Nephron progenitor cell (in vitro differentiated cells): ENCODE data around the gene SFXN3.
A peak's percentile ranks its signal among the peaks of the same experiment; 100 is the strongest.

Experiments used
- DNase-seq: peaks from one replicate; pipeline ENCODE4 v3.0.0; 2021
- H3K27ac Mint-ChIP-seq: 2 replicates; pipeline ENCODE4 v1.8.0; 2021; ENCODE audit warnings: mild to moderate bottlenecking, moderate library complexity, mixed read lengths
- H3K27me3 Mint-ChIP-seq: 2 replicates; pipeline ENCODE4 v1.8.0; 2021; ENCODE audit warnings: mild to moderate bottlenecking, low read depth, mixed read lengths; ENCODE audit not compliant: poor library complexity
- H3K36me3 Mint-ChIP-seq: 2 replicates; pipeline ENCODE4 v1.8.0; 2021; ENCODE audit warnings: low read depth, mixed read lengths
- H3K4me1 Mint-ChIP-seq: 2 replicates; pipeline ENCODE4 v1.8.0; 2021; ENCODE audit warnings: mixed read lengths
- H3K4me3 Mint-ChIP-seq: 2 replicates; pipeline ENCODE4 v1.8.0; 2021; ENCODE audit warnings: mild to moderate bottlenecking, moderate library complexity, mixed read lengths
- H3K9me3 Mint-ChIP-seq: 2 replicates; pipeline ENCODE4 v1.8.0; 2021; ENCODE audit warnings: mild to moderate bottlenecking, moderate library complexity, mixed read lengths
- TF ChIP-seq, protein P1 (sequence below): fragments of 200-600 bp; sonication (generic); IDR thresholded peaks from 2 replicates; pipeline ENCODE4 v1.5.0; 2021; ENCODE audit warnings: antibody characterized with exemption

Gene SFXN3

DNA sequence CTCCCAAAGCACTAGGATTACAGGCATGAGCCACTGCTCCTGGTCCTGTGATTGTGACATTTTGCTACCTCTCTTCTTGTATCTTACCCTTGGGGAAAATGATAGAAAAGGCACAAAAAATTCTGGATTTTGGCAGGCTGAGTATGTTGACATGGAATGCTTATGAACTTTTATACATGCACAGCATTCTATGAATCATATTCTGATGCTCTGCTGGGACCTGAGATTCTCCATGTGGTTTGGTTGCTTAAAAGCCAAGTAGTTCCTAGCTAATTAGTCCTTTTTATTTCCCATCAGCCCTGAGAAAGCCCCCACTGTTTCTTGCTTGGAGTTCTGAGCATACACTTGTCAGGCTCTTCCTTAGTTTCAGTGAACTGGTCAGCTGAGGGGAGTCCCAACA is 22.5 kb downstream of the SFXN3 start:
- TF ChIP-seq, protein P1, sequence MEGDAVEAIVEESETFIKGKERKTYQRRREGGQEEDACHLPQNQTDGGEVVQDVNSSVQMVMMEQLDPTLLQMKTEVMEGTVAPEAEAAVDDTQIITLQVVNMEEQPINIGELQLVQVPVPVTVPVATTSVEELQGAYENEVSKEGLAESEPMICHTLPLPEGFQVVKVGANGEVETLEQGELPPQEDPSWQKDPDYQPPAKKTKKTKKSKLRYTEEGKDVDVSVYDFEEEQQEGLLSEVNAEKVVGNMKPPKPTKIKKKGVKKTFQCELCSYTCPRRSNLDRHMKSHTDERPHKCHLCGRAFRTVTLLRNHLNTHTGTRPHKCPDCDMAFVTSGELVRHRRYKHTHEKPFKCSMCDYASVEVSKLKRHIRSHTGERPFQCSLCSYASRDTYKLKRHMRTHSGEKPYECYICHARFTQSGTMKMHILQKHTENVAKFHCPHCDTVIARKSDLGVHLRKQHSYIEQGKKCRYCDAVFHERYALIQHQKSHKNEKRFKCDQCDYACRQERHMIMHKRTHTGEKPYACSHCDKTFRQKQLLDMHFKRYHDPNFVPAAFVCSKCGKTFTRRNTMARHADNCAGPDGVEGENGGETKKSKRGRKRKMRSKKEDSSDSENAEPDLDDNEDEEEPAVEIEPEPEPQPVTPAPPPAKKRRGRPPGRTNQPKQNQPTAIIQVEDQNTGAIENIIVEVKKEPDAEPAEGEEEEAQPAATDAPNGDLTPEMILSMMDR: no peak
- peaks cover 19% of the 10 kb centered on the region for H3K4me1 Mint-ChIP-seq

DNA sequence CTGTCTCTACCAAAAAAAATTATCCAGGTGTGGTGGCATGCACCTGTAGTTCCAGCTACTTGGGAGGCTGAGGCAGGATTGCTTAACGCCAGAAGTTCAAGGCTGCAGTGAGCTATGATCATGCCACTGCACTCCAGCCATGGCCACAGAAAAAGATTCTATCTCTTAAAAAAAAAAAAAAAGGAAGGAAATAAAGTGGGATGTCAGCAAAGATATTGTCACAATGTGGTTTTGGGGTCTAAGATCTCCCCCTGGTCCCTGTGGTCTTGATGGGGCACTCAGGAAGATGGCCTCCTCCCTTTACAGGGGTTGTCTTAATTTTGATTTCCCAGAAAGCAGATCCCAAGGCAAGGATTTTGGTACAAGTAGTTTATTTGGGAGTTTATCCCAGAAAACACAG is 23.3 kb downstream of the SFXN3 start:
- H3K27ac Mint-ChIP-seq: no peak overlapping the region
- TF ChIP-seq, protein P1: no peak
- no peak for DNase-seq
- H3K36me3 Mint-ChIP-seq: peaks cover 10% of the 10 kb centered on the region
- peaks cover 48% of the 10 kb centered on the region for H3K27me3 Mint-ChIP-seq
- no peak overlapping the region for H3K4me3 Mint-ChIP-seq
- peaks cover 16% of the 10 kb centered on the region for H3K4me1 Mint-ChIP-seq
- no peaks in the 10 kb centered on the region for H3K9me3 Mint-ChIP-seq

More for the DNA sequence above, 22.5 kb downstream of the SFXN3 start:
- peaks cover 10% of the 10 kb centered on the region for H3K36me3 Mint-ChIP-seq
- peak overlapping the region; percentile 31 for H3K27ac Mint-ChIP-seq
- peaks cover 53% of the 10 kb centered on the region for H3K27me3 Mint-ChIP-seq
- no peak overlapping the region for H3K4me3 Mint-ChIP-seq
- DNase-seq: no peak
- H3K9me3 Mint-ChIP-seq: no peaks in the 10 kb centered on the region

DNA sequence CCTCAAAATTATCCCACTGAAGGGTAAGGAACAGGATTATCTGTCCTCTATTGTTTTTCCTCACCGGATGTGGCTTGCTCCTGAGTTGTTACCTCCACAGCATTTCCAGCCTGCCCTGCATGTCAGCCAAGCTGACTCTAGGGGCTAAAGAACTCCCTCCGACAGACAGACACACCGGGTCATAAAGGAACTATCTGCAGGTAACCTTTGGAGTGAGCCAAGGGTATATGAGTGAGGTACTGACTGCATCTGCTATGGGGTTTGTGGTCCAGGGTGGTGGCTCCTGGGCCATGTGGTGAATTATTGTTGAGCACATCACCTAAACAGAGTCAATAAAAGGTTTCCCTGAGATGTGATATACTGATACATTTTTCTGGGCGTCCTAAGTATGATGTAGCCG is 23.8 kb downstream of the SFXN3 start:
- no peaks in the 10 kb centered on the region for H3K9me3 Mint-ChIP-seq
- H3K4me1 Mint-ChIP-seq: peaks cover 21% of the 10 kb centered on the region
- no peak overlapping the region for H3K27ac Mint-ChIP-seq
- DNase-seq: no peak
- no peak overlapping the region for H3K4me3 Mint-ChIP-seq
- H3K36me3 Mint-ChIP-seq: peaks cover 10% of the 10 kb centered on the region
- TF ChIP-seq, protein P1: no peak
- H3K27me3 Mint-ChIP-seq: peaks cover 46% of the 10 kb centered on the region

DNA sequence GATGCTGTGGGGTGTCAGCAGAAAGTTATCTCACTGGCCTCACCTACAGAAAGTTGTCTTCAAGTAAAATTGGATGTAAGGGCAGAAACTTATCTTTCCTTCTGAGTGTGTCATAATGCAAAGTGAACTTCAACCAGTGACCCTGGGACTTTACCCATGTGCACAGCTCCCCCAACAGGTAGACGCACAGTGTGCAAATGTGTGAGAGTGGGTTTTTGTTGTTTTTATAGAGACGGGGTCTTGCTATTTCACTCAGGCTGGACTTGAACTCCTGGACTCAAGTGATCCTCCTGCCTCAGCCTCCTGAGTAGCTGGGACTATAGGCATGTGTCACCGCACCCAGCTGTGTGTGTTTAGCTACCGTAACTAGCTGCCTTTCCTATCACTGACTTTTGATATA is 24.4 kb downstream of the SFXN3 start:
- Mint-ChIP-seq H3K27me3 (peaks cover 41% of the 10 kb centered on the region), H3K36me3 (peaks cover 10% of the 10 kb centered on the region), H3K4me1 (peaks cover 24% of the 10 kb centered on the region), H3K9me3 (no peaks in the 10 kb centered on the region), H3K27ac (no peak overlapping the region), H3K4me3 (no peak overlapping the region)
- no peak for DNase-seq
- TF ChIP-seq, protein P1: no peak

DNA sequence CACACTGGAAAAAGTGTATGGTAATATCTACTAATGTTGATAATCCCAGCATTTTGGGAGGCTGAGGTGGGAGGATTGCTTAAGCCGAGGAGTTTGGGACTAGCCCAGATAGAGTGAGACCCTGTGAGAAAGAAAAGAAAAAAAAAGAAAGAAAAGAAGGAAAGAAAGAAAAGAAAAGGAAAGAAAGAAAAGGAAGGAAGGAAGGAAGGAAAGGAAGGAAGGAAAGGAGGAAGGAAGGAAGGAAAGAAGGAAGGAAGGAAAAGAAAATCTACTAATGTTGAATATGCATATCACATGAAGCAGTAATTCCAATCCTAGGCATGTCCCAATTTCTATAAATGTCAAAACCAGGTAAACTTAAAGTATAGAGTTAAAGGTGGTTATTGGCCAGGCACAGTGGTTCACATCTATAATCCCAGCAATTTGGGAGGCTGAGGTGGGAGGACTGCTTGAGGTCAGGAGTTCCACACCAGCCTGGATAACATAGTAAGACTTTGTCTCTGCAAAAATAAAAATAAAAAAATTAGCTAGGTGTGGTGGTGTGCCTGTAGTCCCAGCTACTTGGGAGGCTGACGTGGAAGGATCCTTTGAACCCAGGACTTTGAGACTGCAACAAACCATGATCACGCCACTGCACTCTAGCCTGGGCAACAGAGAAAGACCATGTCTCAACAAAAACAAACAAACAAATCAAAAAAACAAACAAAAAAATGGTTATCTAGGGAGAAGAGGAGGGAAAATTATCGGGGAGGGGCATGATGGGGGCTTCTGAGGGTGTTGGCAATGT is 25.5 kb downstream of the SFXN3 start:
- no peak overlapping the region for H3K4me3 Mint-ChIP-seq
- no peaks in the 10 kb centered on the region for H3K9me3 Mint-ChIP-seq
- peaks cover 32% of the 10 kb centered on the region for H3K27me3 Mint-ChIP-seq
- TF ChIP-seq, protein P1: no peak
- no peak for DNase-seq
- H3K27ac Mint-ChIP-seq: no peak overlapping the region
- peaks cover 17% of the 10 kb centered on the region for H3K4me1 Mint-ChIP-seq
- H3K36me3 Mint-ChIP-seq: peaks cover 10% of the 10 kb centered on the region
